Ishikawa (cell line): ENCODE results near the gene ZFYVE9.

Source experiments
- CEBPB ChIP-seq: IDR thresholded peaks from 2 replicates; pipeline ENCODE4 v1.6.1; 2012
- EGR1 ChIP-seq: IDR thresholded peaks from 2 replicates; pipeline ENCODE4 v1.6.1; 2012
- EP300 ChIP-seq: IDR thresholded peaks from 2 replicates; pipeline ENCODE4 v1.6.1; 2012; ENCODE audit warnings: borderline replicate concordance
- FOXM1 ChIP-seq: IDR thresholded peaks from 2 replicates; pipeline ENCODE4 v1.6.1; 2012; ENCODE audit warnings: low read depth, borderline replicate concordance
- MAX ChIP-seq: IDR thresholded peaks from 2 replicates; pipeline ENCODE4 v1.6.1; 2012
- NFIC ChIP-seq: IDR thresholded peaks from 2 replicates; pipeline ENCODE4 v1.6.1; 2012
- TAF1 ChIP-seq: IDR thresholded peaks from 2 replicates; pipeline ENCODE4 v1.6.1; 2012; ENCODE audit warnings: low read depth, mild to moderate bottlenecking
- TCF12 ChIP-seq: IDR thresholded peaks from 2 replicates; pipeline ENCODE4 v1.6.1; 2012; ENCODE audit warnings: low read depth

- TF ChIP-seq FOXM1 (no peak), EGR1 (no peak), CEBPB (no peak), MAX (no peak), TAF1 (no peak), NFIC (no peak), EP300 (no peak), TCF12 (no peak)
Measured at GRCh38 chr1:52102336-52103013, 39.4 kb upstream of the ZFYVE9 start.
